Renal pelvis (tissue), 4 donors: ENCODE data around the gene CYB561. TPM values are rescaled to one million over a fixed set of nuclear protein-coding genes. Genes with fewer than 3 reads are reported as not detected.
A peak's percentile ranks its signal among the peaks of the same experiment; 100 is the strongest.

Experiments used
- DNase-seq: peaks from one replicate; pipeline ENCODE4 v3.0.0-alpha.2; 2013
- polyA plus RNA-seq, 3 donors: library from polyadenylated mRNA; unstranded; fragments of 120-200 nt; gene quantifications; one replicate each; pipeline ENCODE4 v1.2.1, GENCODE V29; 2013; ENCODE audit not compliant: insufficient read length in 3 of 3

Gene CYB561
- polyA plus RNA-seq, 3 donors = 27.5 to 40.0 (median 33.3) TPM

DNA sequence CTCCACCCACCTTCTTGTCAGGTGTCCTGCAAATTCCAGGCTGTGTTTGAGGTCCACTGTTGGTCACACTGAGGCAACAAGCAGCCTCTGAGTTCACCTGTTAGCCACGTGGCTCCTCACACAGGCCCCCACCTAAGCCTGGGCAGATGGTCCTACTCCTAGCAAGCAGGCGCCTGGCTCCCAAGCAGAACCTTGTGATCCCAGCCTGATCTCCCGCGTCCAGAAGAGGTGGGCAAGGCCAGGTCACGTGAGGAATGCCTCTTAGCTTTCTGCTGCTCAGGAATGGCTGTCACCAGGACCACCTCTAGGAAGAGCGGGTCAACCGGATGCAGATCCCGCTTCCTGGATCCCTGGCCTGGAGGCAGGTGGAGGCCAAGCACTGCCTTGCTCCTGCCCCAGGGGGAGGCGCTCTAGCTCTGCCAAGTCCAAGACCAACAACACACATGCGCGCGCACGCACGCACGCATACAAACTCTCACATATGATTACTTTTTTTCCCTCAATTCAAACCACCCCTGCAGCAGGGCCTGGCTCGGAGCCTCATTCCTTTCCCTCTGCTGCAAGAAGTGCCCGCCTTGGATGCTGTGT, 9.5 kb downstream of the CYB561 start:
- no peak for DNase-seq

DNA sequence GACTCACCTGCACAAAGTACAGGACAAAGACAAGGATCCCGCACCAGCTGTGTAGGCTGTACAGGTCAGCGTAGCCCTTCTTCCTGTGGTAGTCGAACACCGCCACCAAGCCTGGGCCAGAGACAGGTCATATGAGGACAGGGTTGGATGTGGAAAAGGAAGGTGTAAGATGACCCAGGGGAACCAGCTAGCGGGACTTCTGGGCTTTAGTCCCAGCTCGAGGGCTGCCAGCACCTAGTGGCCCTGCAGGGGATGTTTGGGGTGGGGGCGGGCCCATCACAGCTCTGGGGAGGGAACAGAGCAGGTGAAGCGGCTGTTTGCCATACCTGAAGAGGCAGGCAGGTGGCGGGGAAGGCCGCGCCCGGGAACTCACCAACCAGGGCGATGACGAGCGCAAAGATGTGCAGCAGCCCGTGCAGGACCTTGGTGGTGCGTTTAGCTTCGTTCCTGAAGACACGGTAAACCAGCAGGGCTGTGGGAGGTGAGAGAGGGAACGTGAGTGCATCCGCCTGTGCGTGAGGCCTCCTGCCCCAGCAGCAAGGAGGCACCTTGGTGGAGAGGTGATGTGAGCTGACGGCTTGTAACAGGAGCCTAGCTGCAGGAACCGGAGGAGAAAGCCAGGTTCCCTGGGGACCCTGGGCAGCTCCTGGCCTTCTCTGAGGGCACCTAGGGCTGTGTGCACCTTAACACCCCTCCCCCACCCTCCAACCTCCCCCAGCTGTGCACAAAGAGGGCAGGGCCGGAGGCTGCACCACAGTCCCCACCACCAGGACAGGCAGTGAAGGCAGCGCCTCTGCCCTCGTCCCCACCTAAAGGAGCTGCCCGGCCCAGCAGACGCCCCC, 10.2 kb downstream of the CYB561 start:
- DNase-seq = no peak

DNA sequence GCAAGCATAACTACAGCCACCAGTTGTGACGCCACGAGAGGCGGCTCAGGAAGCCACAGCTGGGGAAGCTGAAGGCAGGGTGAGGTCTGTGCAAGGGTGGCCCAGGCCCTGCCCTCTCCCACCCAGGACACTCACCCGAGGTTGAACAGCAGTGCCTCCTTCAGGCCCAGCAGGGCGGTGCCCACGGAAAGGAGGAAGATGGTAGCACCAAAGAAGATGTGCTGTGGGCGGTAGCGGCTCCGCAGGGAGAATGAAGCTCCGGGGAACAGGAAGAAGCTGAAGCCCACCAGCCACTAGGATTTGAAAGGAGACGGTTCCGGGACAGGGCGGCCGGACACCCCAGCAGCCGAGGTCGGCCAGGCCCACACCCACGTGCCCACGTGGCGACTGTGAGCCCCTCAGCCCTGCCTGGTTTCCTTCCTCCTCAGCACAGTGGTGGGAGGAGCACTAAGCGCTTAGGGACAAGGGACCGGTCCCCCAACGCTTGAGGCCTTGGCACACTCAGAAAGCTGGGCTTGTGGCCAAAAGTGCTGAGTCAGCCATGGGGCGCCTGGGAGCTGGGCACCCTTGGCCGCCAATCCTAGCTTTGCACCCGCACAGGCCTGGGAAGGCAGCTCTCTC, 11.0 kb downstream of the CYB561 start:
- DNase-seq = no peak

DNA sequence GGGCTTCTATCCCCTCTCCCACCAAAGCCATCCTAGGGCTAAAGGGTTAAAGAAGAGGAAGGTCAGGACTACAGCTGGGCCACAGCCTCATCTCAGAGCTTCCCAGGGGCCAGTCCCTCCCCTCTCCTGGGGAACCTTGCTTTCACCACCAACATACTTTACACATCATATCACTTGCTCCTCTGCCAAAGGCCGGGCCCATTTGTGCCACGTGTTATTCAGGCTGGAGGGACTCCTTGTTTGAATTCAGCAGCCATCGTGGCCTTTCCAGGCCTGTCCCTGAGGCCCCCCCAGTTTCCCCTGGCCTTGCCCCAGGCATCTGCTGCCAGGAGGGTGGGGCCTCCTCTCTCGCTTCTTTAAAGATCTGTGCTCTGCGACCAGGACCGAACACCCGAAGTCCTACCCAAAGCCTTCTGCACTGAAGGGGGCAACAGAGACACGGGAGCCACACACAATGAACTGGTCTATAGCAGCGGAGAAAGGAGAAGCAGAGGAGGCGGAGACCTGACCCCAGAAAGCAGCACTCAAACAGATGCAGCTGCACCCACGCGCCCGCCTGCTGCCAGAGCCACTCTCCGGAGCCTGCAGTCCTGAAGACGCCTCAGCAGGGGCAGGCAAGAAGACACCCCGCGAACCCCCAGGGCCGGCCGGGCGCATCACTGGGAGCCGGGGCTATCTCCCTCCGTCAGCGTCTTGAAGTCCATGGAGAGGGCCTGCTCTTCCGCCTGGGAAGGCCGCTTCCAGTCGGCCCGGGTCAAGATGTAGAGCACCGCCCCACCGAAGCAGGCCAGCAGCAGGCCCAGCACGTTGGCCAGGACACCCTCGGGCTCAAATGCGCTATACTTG, 12.1 kb downstream of the CYB561 start:
- no peak for DNase-seq

DNA sequence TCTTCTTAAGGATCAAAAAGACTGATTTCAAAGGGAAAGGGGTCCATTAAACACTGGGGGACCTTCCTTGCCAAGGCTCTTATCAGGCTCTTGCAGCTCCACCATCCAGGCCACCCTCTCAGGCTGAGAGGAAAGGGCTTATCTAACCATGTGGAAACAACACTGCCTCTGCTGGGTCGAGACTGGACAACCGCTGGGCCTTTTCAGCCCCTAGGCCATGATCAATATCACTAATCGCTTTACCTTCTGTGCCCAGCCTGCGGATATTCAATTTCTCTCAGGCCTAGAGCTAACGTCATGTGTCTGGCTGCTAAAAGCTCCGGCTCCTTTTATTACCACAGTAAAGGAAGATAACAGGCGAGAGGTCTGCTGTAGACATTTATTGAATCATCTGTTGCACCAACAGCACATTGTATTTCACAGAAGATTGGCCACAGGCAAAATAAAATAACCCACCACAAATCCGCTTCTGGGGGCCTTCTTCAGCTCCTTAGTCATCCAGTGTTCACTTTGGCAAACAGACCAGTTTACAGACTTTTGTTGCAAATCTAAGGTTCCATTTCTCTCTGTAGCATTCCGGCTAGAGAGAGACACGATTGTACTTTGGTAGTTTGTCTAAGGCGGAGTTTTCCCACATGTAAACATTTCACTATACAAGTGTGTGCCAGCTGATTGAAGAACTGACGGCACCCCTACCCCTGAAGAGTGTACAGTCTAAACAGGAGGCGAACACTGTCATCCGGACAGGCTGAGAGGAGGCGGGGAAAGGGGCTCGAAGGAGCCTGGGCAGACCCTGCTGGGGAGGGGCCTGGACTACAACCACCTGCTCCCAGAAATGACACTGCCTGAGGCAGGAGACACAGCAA, 13.9 kb downstream of the CYB561 start:
- DNase-seq = no peak

DNA sequence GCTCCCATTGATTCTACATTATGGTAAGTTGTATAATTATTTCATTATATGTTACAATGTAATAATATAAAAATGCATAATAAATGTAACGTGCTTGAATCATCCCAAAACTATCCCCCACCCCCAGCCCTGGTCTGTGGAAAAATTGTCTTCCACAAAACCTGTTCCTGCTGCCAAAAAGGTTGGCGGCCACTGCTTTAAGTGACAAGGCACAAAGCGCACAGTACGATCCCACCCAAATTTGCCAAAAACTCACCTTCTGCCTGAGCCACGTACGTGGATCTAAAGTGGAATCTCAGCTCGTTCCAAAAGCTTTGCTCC, 14.5 kb downstream of the CYB561 start:
- no peak for DNase-seq

GRCh38 chr17:63430223-63430622, 15.9 kb downstream of the CYB561 start:
- DNase-seq = no peak

DNA sequence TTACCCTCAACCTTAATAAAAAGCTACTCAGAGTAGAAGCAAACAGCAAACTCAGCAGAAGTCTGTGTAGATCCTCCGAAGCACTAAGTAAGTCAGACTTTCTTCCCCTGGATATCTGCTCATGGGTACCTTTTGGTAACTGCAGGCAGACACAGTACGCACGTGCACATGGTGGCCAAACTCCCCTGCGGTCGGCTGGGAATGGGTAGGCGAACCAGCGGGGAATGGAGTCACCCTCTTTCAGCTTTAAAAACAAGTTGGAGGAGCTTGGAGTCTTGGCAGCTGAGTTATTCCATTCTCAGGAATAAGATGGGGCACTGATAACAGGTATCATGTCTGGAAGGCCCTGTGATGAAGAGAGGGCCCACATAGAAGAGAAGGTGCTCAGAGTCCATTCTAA, 16.3 kb downstream of the CYB561 start:
- DNase-seq = no peak

GRCh38 chr17:63426917-63427308, 19.2 kb downstream of the CYB561 start:
- no peak for DNase-seq

GRCh38 chr17:63426041-63426916, 19.8 kb downstream of the CYB561 start:
- no peak for DNase-seq

GRCh38 chr17:63425483-63425882, 20.6 kb downstream of the CYB561 start:
- peak; percentile 81 for DNase-seq

GRCh38 chr17:63423963-63424362, 22.1 kb downstream of the CYB561 start:
- no peak for DNase-seq

DNA sequence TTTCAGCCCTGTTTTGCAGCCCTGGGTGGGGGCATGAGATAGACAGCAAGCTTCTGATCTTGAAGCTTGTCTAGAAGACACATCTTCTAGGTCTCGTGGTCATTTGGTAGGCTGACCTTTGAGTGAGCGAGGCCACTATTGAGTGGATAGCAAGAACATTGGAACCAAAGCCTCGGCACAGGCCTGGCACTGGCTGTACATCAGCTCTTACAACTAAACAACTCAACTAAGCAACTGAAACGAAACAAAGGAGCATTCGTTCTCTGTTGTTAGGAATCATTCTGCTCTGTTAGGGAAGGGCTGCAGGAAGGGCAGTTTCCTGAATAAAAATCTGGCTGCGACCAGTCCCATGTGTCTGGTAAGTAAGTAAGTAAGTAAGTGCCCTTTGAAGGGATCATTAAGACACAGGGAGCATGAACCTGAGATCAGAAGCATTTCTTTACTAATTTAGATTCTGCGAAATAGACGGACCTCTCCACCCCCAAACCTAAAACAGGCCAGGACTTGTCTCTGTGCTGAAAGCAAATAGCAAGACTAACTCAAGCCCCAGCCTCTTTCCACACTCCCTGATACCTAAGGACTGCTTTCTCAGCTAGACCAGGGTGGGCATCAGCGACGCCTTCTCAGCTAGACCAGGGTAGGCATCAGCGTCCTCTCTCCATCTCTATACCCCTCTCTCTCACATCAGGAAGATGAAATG, 22.7 kb downstream of the CYB561 start:
- no peak for DNase-seq

- no peak for DNase-seq
Observed at GRCh38 chr17:63421681-63422645, 24.1 kb downstream of the CYB561 start.

GRCh38 chr17:63420868-63421680, 25.0 kb downstream of the CYB561 start:
- no peak for DNase-seq

DNA sequence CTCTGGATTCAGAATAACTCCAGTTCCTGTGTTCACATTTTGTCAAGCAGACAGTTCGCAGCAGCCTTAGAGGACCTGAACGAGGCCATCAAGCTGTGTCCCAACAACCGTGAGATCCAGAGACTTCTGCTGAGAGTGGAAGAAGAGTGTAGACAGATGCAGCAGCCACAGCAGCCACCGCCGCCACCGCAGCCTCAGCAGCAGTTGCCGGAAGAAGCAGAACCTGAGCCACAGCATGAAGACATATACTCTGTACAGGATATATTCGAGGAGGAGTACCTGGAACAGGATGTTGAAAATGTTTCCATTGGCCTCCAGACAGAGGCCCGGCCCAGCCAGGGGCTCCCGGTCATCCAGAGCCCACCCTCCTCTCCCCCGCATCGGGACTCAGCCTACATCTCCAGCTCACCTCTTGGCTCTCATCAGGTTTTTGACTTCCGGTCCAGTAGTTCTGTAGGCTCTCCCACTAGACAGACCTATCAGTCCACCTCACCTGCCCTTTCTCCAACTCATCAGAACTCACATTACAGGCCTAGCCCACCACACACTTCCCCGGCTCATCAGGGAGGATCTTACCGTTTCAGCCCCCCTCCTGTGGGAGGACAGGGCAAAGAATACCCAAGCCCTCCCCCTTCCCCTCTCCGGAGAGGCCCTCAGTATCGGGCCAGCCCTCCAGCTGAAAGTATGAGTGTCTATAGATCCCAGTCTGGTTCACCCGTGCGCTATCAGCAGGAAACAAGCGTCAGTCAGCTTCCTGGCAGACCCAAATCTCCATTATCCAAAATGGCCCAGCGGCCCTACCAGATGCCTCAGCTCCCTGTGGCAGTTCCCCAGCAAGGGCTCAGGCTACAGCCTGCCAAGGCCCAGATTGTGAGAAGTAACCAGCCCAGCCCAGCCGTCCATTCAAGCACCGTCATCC, 25.9 kb downstream of the CYB561 start:
- no peak for DNase-seq
